Mesothelial cell of epicardium (in vitro differentiated cells): ENCODE results near the gene GLE1. TPM values are rescaled to one million over a fixed set of nuclear protein-coding genes. Genes with fewer than 3 reads are reported as not detected.
"Not testable (repeated sequence)": the region's sequence is repeated elsewhere in the genome, so short reads cannot be mapped to it uniquely, and the experiment has no call there.

Source experiments
- DNase-seq, 2 experiments: peaks; one replicate each; pipeline ENCODE4 v3.0.0; 2021; ENCODE audit warnings: low spot score in 2 of 2; ENCODE audit not compliant: unreplicated experiment in 2 of 2
- H3K27ac Mint-ChIP-seq: 2 replicates; pipeline ENCODE4 v1.8.0; 2021; ENCODE audit warnings: mixed read lengths
- H3K27me3 Mint-ChIP-seq: 2 replicates; pipeline ENCODE4 v1.8.0; 2021; ENCODE audit warnings: low read depth, mixed read lengths
- H3K36me3 Mint-ChIP-seq: 2 replicates; pipeline ENCODE4 v1.8.0; 2021; ENCODE audit warnings: mixed read lengths
- H3K4me1 Mint-ChIP-seq: 2 replicates; pipeline ENCODE4 v1.8.0; 2021; ENCODE audit warnings: mixed read lengths
- H3K4me3 Mint-ChIP-seq: 2 replicates; pipeline ENCODE4 v1.8.0; 2021; ENCODE audit warnings: mild to moderate bottlenecking, moderate library complexity, mixed read lengths
- H3K9me3 Mint-ChIP-seq: 2 replicates; pipeline ENCODE4 v1.8.0; 2021; ENCODE audit warnings: mixed read lengths
- CTCF ChIP-seq: fragments of 200-600 bp; sonication (generic); IDR thresholded peaks from one replicate; pipeline ENCODE4 v1.5.0; 2021; ENCODE audit warnings: antibody characterized with exemption; ENCODE audit not compliant: unreplicated experiment
- total RNA-seq: library from RNA; stranded (reverse); gene quantifications from 3 replicates; pipeline ENCODE4 v1.2.1, GENCODE V29; 2021

Gene GLE1
- total RNA-seq, 1 donor from 2014 or later, result 15.6 TPM

- no peak overlapping the region for H3K4me3 Mint-ChIP-seq
- H3K9me3 Mint-ChIP-seq, result no peaks in the 10 kb centered on the region
- no peaks in the 10 kb centered on the region for H3K27me3 Mint-ChIP-seq
- TF ChIP-seq CTCF, result no peak
- no peak overlapping the region for H3K27ac Mint-ChIP-seq
- no peak for DNase-seq
- peaks cover 75% of the 10 kb centered on the region for H3K36me3 Mint-ChIP-seq
- no peaks in the 10 kb centered on the region for H3K4me1 Mint-ChIP-seq
Observed at GRCh38 chr9:128580731-128581130, 76.2 kb downstream of the GLE1 start.

GRCh38 chr9:128585155-128585554 is 80.6 kb downstream of the GLE1 start:
- H3K36me3 Mint-ChIP-seq, result peaks cover 66% of the 10 kb centered on the region
- not testable (repeated sequence) for H3K4me3 Mint-ChIP-seq, H3K9me3 Mint-ChIP-seq, H3K4me1 Mint-ChIP-seq, H3K27me3 Mint-ChIP-seq, DNase-seq, H3K27ac Mint-ChIP-seq

- not testable (repeated sequence) for H3K4me1 Mint-ChIP-seq, H3K9me3 Mint-ChIP-seq, H3K27me3 Mint-ChIP-seq, H3K27ac Mint-ChIP-seq, H3K4me3 Mint-ChIP-seq, DNase-seq
- H3K36me3 Mint-ChIP-seq, result peaks cover 63% of the 10 kb centered on the region
Observed at GRCh38 chr9:128586934-128587333, 82.4 kb downstream of the GLE1 start.

- no peak for TF ChIP-seq CTCF
- peaks cover 61% of the 10 kb centered on the region for H3K36me3 Mint-ChIP-seq
- H3K4me1 Mint-ChIP-seq, result no peaks in the 10 kb centered on the region
Observed at GRCh38 chr9:128587453-128587852, 82.9 kb downstream of the GLE1 start.

GRCh38 chr9:128588581-128589233 is 84.2 kb downstream of the GLE1 start:
- no peaks in the 10 kb centered on the region for H3K27me3 Mint-ChIP-seq
- no peak for TF ChIP-seq CTCF
- no peak overlapping the region for H3K4me3 Mint-ChIP-seq
- no peak overlapping the region for H3K27ac Mint-ChIP-seq
- H3K9me3 Mint-ChIP-seq, result no peaks in the 10 kb centered on the region
- DNase-seq, result no peak
- H3K4me1 Mint-ChIP-seq, result no peaks in the 10 kb centered on the region
- H3K36me3 Mint-ChIP-seq, result peaks cover 58% of the 10 kb centered on the region

More at GRCh38 chr9:128587453-128587852, 82.9 kb downstream of the GLE1 start:
- no peak overlapping the region for H3K27ac Mint-ChIP-seq
- H3K9me3 Mint-ChIP-seq, result no peaks in the 10 kb centered on the region
- DNase-seq, result no peak
- no peaks in the 10 kb centered on the region for H3K27me3 Mint-ChIP-seq
- H3K4me3 Mint-ChIP-seq, result no peak overlapping the region

Other genes with a start within 250 kb of the GLE1 start
- 177 to 195 TPM (median 186 TPM) in 3 replicates for gene GOLGA2, start 228.7 kb upstream of the GLE1 start, total RNA-seq
- 24.1 to 26.0 TPM (median 24.3 TPM) in 3 replicates for gene SWI5, start 228.4 kb upstream of the GLE1 start, total RNA-seq
- 27.8 to 29.8 TPM (median 29.3 TPM) in 3 replicates for gene TRUB2, start 182.3 kb upstream of the GLE1 start, total RNA-seq
- 53.7 to 56.2 TPM (median 55.4 TPM) in 3 replicates for gene COQ4, start 181.9 kb upstream of the GLE1 start, total RNA-seq
- 18.5 to 19.9 TPM (median 19.0 TPM) in 3 replicates for gene SLC27A4, start 164.2 kb upstream of the GLE1 start, total RNA-seq
- gene URM1, start 133.3 kb upstream of the GLE1 start, total RNA-seq, result 46.6 to 54.9 TPM (median 51.5 TPM) in 3 replicates
- gene CERCAM, start 83.9 kb upstream of the GLE1 start, total RNA-seq, result 134 to 143 TPM (median 141 TPM) in 3 replicates
- gene ODF2, start 48.7 kb upstream of the GLE1 start, total RNA-seq, result 41.2 to 42.4 TPM (median 42.0 TPM) in 3 replicates
- 441 to 458 TPM (median 442 TPM) in 3 replicates for gene SPTAN1, start 47.9 kb downstream of the GLE1 start, total RNA-seq
- gene DYNC2I2, start 152.1 kb downstream of the GLE1 start, total RNA-seq, result 35.2 to 38.3 TPM (median 37.2 TPM) in 3 replicates
- gene SET, start 184.5 kb downstream of the GLE1 start, total RNA-seq, result 443 to 471 TPM (median 467 TPM) in 3 replicates
- gene PKN3, start 197.8 kb downstream of the GLE1 start, total RNA-seq, result 5.2 to 6.6 TPM (median 5.9 TPM) in 3 replicates
- 20.7 to 22.6 TPM (median 21.6 TPM) in 3 replicates for gene ZDHHC12, start 219.4 kb downstream of the GLE1 start, total RNA-seq